Measurements from ENCODE around the gene JAKMIP2.
"Not testable (repeated sequence)": the region's sequence is repeated elsewhere in the genome, so short reads cannot be mapped to it uniquely, and the experiment has no call there.

The JAKMIP2 gene

DNA sequence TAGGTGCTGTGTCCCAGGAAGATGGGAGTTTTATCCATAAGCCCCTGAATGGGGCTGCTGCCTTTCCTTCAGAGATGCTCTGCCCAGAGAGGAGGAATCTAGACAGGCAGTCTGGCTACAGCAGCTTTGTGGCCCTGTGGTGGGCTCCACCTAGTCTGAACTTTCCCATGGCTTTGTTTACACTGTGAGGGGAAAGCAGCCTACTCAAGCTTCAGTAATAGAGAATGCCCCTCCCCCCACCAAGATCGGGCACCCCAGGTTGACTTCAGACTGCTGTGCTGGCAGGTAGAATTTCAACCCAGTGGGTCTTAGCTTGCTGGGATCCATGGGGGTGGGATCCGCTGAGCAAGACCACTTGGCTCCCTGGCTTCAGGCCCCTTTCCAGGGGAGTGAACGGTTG is 171.7 kb downstream of the JAKMIP2 start:
- DNase-seq (ENCODE audit: low read depth) = no peak
- no peak overlapping the region for H3K4me3 ChIP-seq (ENCODE audit: low read length)
- TF ChIP-seq, protein P1, sequence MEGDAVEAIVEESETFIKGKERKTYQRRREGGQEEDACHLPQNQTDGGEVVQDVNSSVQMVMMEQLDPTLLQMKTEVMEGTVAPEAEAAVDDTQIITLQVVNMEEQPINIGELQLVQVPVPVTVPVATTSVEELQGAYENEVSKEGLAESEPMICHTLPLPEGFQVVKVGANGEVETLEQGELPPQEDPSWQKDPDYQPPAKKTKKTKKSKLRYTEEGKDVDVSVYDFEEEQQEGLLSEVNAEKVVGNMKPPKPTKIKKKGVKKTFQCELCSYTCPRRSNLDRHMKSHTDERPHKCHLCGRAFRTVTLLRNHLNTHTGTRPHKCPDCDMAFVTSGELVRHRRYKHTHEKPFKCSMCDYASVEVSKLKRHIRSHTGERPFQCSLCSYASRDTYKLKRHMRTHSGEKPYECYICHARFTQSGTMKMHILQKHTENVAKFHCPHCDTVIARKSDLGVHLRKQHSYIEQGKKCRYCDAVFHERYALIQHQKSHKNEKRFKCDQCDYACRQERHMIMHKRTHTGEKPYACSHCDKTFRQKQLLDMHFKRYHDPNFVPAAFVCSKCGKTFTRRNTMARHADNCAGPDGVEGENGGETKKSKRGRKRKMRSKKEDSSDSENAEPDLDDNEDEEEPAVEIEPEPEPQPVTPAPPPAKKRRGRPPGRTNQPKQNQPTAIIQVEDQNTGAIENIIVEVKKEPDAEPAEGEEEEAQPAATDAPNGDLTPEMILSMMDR (IDR thresholded peaks at IDR 0.05; ENCODE audit: insufficient read depth, low read depth, low read length, missing control alignments) = no peak

DNA sequence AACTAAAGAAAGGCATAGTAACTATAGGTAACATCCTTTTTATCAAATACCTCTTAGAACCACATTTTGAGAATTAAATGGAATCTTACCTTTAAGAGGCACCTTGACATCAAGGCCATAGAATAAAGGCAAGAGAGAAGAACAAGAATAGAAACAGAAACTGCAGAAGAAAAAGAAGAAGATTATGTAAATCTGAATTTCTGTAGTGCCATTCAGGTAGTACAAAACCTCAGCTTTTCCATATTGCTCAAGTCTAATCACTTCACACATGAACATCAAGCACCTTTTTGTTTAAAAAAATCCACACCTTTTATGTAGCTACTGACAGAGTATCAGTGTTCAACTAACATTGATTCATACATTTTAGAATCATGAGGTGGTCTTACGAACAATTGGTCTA is 180.9 kb downstream of the JAKMIP2 start:
- H3K4me3 ChIP-seq (ENCODE audit: low read length) = no peak overlapping the region
- TF ChIP-seq, protein P1 (IDR thresholded peaks at IDR 0.05; ENCODE audit: insufficient read depth, low read depth, low read length, missing control alignments) = no peak
- no peak for DNase-seq (ENCODE audit: low read depth)

DNA sequence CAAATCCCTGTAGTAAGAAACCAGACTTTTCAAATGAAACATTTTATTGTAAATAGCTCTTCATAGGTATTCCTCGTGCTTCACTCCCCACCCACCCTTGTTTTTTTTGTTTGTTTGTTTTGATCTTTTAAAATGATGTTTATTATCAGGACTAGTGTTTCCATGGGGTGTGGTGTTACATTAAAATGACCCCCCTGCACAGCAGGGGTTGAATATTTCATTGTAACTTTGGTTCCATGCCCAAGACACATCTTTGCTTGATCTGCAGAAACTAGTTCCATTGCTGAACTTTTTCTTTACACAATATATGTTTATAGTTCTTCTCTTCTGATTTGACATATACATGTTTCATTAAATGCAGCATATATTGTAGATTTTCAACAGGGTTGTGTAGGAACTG is 191.4 kb downstream of the JAKMIP2 start:
- no peak overlapping the region for H3K4me3 ChIP-seq (ENCODE audit: low read length)
- DNase-seq (ENCODE audit: low read depth) = no peak
- TF ChIP-seq, protein P1 (IDR thresholded peaks at IDR 0.05; ENCODE audit: insufficient read depth, low read depth, low read length, missing control alignments) = no peak

DNA sequence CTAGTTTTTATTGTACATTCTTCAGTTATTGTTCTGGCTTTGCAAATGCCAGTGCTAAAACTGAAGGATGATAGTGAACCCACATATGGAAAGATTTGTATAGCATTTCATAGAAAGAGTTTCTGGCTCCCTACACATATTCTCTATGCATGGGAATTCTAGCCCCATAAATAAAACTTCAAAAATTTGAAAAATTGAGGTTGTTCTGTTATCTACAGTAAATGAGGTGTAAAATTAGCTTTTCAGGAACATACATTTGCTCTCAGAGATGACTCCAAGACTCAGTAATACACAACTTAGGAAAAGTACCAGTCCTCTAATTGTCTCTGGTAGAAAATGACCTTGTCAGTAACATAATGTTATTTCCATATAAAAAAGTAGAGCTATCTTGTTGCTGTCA is 192.4 kb downstream of the JAKMIP2 start:
- TF ChIP-seq, protein P1 (IDR thresholded peaks at IDR 0.05; ENCODE audit: insufficient read depth, low read depth, low read length, missing control alignments) = no peak

DNA sequence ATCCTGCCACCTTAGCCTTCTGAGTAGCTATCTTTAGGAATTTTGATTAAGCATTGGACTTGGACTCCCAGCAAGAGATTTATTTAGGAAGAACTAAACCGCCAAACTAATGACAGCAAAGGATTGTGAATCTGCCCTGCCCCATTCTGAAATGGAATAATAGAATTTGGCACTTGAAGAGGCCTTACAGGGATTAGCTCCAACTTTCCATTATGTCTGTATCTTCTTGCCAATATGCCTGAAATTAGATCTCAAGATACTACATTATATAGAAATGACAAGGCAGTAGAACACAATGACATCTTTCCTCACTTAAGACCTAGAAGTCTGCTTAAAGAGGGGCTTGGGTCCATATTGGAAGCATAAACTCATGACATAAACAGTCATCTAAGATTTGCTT is 195.7 kb downstream of the JAKMIP2 start:
- TF ChIP-seq, protein P1 (IDR thresholded peaks at IDR 0.05; ENCODE audit: insufficient read depth, low read depth, low read length, missing control alignments) = no peak
- H3K4me3 ChIP-seq (ENCODE audit: low read length) = no peak overlapping the region
- DNase-seq (ENCODE audit: low read depth) = no peak

More for the DNA sequence above, 192.4 kb downstream of the JAKMIP2 start:
- no peak overlapping the region for H3K4me3 ChIP-seq (ENCODE audit: low read length)
- DNase-seq (ENCODE audit: low read depth) = no peak

DNA sequence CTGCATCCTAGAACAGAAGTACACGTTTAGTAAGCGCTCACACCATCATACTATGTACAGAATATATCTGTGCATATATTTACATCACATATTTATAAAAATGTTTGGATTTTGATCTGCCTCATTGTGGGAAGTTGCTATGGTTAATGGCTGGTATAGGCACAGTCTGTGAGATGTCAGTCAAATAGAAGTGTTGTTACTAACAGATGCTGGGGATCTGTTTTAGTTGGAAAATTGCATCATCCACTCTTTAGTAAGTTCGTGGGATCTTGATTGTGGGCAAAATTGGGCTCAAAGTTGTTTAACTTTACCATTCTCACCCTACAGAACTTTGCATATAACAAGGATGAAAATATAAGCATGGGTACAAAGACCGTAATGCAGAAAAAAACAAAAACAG is 196.3 kb downstream of the JAKMIP2 start:
- DNase-seq (ENCODE audit: low read depth) = no peak
- no peak overlapping the region for H3K4me3 ChIP-seq (ENCODE audit: low read length)
- TF ChIP-seq, protein P1 (IDR thresholded peaks at IDR 0.05; ENCODE audit: insufficient read depth, low read depth, low read length, missing control alignments) = no peak

DNA sequence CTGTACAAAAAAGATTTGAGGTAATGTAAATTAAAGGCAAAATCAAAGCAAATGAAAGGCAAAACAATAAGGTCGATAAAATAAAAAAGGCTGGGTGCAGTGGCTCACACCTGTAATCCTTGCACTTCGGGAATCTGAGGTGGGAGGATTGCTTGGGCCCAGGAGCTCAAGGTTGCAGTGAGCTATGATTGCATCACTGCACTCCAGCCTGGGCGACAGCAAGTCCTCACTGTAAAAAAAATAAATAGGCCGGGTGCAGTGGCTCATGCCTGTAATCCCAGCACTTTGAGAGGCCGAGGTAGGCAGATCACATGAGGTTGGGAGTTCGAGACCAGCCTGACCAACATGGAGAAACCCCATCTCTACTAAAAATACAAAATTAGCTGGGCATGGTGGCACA is 200.3 kb downstream of the JAKMIP2 start:
- not testable (repeated sequence) for H3K4me3 ChIP-seq (ENCODE audit: low read length); DNase-seq (ENCODE audit: low read depth)

DNA sequence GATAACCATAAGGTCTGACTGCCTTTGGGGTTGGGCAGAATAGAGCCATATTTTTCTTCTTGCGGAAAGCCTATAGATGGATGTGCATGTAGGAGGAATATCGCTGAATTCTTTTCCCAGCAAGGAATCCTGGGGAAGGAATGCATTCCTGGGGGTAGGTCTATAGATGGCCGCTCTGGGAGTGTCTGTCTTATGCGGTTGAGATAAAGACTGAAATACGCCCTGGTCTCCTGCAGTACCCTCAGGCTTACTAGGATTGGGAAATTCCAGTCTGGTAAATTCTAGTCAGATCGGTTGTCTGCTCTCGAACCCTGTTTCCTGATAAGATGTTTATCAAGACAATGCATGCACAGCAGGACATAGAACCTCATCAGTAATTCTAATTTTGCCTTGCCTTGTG is 202.1 kb downstream of the JAKMIP2 start:
- not testable (repeated sequence) for DNase-seq (ENCODE audit: low read depth); H3K4me3 ChIP-seq (ENCODE audit: low read length)

Measured in epithelial cell of esophagus (primary cell).